Endothelial cell (in vitro differentiated cells): Measurements from ENCODE around the gene SAP30L. TPM values are rescaled to one million over a fixed set of nuclear protein-coding genes. Genes with fewer than 3 reads are reported as not detected.

Experiments used
- DNase-seq: peaks from one replicate; pipeline ENCODE4 v3.0.0; 2021; ENCODE audit warnings: low spot score
- H3K27ac Mint-ChIP-seq: one replicate; pipeline ENCODE4 v1.8.0; 2021; ENCODE audit warnings: mixed read lengths, inconsistent platforms; ENCODE audit not compliant: unreplicated experiment
- H3K27me3 Mint-ChIP-seq: one replicate; pipeline ENCODE4 v1.8.0; 2021; ENCODE audit warnings: mild to moderate bottlenecking, moderate library complexity, mixed read lengths, inconsistent platforms; ENCODE audit not compliant: unreplicated experiment
- H3K36me3 Mint-ChIP-seq: one replicate; pipeline ENCODE4 v1.8.0; 2021; ENCODE audit warnings: mild to moderate bottlenecking, low read depth, mixed read lengths, inconsistent platforms; ENCODE audit not compliant: unreplicated experiment
- H3K4me1 Mint-ChIP-seq: one replicate; pipeline ENCODE4 v1.8.0; 2021; ENCODE audit warnings: mild to moderate bottlenecking, mixed read lengths, inconsistent platforms; ENCODE audit not compliant: unreplicated experiment
- H3K4me3 Mint-ChIP-seq: one replicate; pipeline ENCODE4 v1.8.0; 2021; ENCODE audit warnings: mild to moderate bottlenecking, mixed read lengths, inconsistent platforms; ENCODE audit not compliant: unreplicated experiment
- H3K9me3 Mint-ChIP-seq: one replicate; pipeline ENCODE4 v1.8.0; 2021; ENCODE audit warnings: mixed read lengths, inconsistent platforms; ENCODE audit not compliant: unreplicated experiment
- CTCF ChIP-seq: fragments of 200-600 bp; sonication (generic); IDR thresholded peaks from one replicate; pipeline ENCODE4 v1.5.0; 2021; ENCODE audit warnings: antibody characterized with exemption; ENCODE audit not compliant: unreplicated experiment
- total RNA-seq: library from RNA; stranded (reverse); fragmentation: NEBNext Ultra II Directional; extraction: Animal tissue kit (Norgen Biotek cat#: 25700); gene quantifications from one replicate; pipeline ENCODE4 v1.2.1, GENCODE V29; 2021; ENCODE audit not compliant: unreplicated experiment

Gene SAP30L
- total RNA-seq, 1 donor from 2014 or later: 40.8 TPM

- no peak for DNase-seq
- TF ChIP-seq CTCF: no peak
- Mint-ChIP-seq H3K27me3 (peaks cover 6% of the 10 kb centered on the region), H3K27ac (no peak overlapping the region), H3K4me3 (no peak overlapping the region), H3K9me3 (no peaks in the 10 kb centered on the region), H3K4me1 (peaks cover 5% of the 10 kb centered on the region), H3K36me3 (no peaks in the 10 kb centered on the region)
Observed at GRCh38 chr5:154465169-154465568, 19.4 kb downstream of the SAP30L start.

GRCh38 chr5:154466147-154466546, 20.4 kb downstream of the SAP30L start:
- H3K9me3 Mint-ChIP-seq: no peaks in the 10 kb centered on the region
- DNase-seq: no peak
- H3K27me3 Mint-ChIP-seq: peaks cover 6% of the 10 kb centered on the region
- H3K27ac Mint-ChIP-seq: no peak overlapping the region
- H3K4me1 Mint-ChIP-seq: peaks cover 5% of the 10 kb centered on the region
- H3K4me3 Mint-ChIP-seq: no peak overlapping the region
- no peak for TF ChIP-seq CTCF
- H3K36me3 Mint-ChIP-seq: no peaks in the 10 kb centered on the region

- Mint-ChIP-seq H3K4me3 (no peak overlapping the region), H3K4me1 (peaks cover 7% of the 10 kb centered on the region), H3K36me3 (no peaks in the 10 kb centered on the region), H3K27ac (no peak overlapping the region), H3K27me3 (peaks cover 6% of the 10 kb centered on the region), H3K9me3 (no peaks in the 10 kb centered on the region)
- no peak for DNase-seq
- no peak for TF ChIP-seq CTCF
Observed at GRCh38 chr5:154466671-154467070, 20.9 kb downstream of the SAP30L start.

- TF ChIP-seq CTCF: peak; percentile 83
- no peaks in the 10 kb centered on the region for H3K36me3 Mint-ChIP-seq
- H3K27me3 Mint-ChIP-seq: peaks cover 6% of the 10 kb centered on the region
- H3K4me3 Mint-ChIP-seq: no peak overlapping the region
- no peak overlapping the region for H3K27ac Mint-ChIP-seq
- no peaks in the 10 kb centered on the region for H3K9me3 Mint-ChIP-seq
- H3K4me1 Mint-ChIP-seq: peaks cover 3% of the 10 kb centered on the region
- DNase-seq: peak; percentile 86
Observed at GRCh38 chr5:154467655-154468354, 22.0 kb downstream of the SAP30L start.

- Mint-ChIP-seq H3K36me3 (no peaks in the 10 kb centered on the region), H3K27ac (no peak overlapping the region), H3K27me3 (peaks cover 20% of the 10 kb centered on the region), H3K9me3 (no peaks in the 10 kb centered on the region), H3K4me1 (peaks cover 23% of the 10 kb centered on the region), H3K4me3 (no peak overlapping the region)
- TF ChIP-seq CTCF: no peak
- DNase-seq: no peak
Observed at GRCh38 chr5:154470137-154470536, 24.3 kb downstream of the SAP30L start.
